ENCODE results near the gene SPAG16. TPM values are rescaled to one million over a fixed set of nuclear protein-coding genes. Genes with fewer than 3 reads are reported as not detected.

Gene SPAG16
- total and polyA plus RNA-seq, 2 donors (not counting 1 experiment from before 2014, with no cell fraction given) = 3.4 to 8.6 TPM

DNA sequence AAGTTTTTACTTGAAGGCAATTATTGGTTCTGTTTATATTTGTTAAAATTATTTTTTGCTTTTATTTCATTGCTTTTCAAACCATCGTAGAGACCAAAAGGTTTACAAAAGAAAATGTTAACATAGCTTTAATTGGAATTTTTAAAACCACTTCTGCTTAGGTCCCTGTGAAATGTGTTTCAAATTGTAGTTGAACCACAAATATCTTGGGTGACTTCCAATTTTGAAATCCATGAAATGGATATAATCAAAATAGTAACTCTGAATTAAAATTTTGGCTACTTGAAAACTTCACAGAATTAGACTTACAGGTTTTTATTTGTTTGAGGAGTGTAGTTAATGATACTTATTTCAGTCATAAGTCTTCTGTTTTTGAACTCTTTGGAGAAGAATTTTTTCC, 3.1 kb upstream of the SPAG16 start:
- Histone ChIP-seq H3K9me3 (ENCODE audit: control extremely low read depth in 1 of 3, control insufficient read depth in 2 of 3, insufficient read depth in 1 of 3, low read length in 2 of 3) (peaks cover 0 to 7% (median 0%) of the 10 kb centered on the region in 3 donors), H3K79me2 (ENCODE audit: control insufficient read depth, insufficient read depth, low read length) (no peaks in the 10 kb centered on the region), H3K9ac (ENCODE audit: low read length) (no peak overlapping the region), H3K27me3 (replicated peaks in 1 of 4; ENCODE audit: control extremely low read depth in 1 of 4, control insufficient read depth in 3 of 4, insufficient read depth in 4 of 4, low read length in 3 of 4) (no peaks in the 10 kb centered on the region), H3K27ac (ENCODE audit: low read length in 2 of 2) (no peak overlapping the region), H3K4me3 (ENCODE audit: control extremely low read depth in 1 of 5, extremely low read depth in 1 of 5, insufficient read depth in 1 of 5, low read depth in 2 of 5, low read length in 4 of 5) (no peak overlapping the region), H4K20me1 (ENCODE audit: control insufficient read depth, insufficient read depth, low read length, poor library complexity, severe bottlenecking) (no peaks in the 10 kb centered on the region), H2AFZ (ENCODE audit: insufficient read depth, low read depth, low read length, poor library complexity, severe bottlenecking) (no peak overlapping the region), H3K4me1 (ENCODE audit: control insufficient read depth in 2 of 2, insufficient read depth in 2 of 2, low read length in 2 of 2) (peaks cover 11 to 13% of the 10 kb centered on the region in 2 donors), H3K36me3 (replicated peaks in 1 of 2; ENCODE audit: control extremely low read depth in 1 of 2, control insufficient read depth in 1 of 2, extremely low read depth in 1 of 2, insufficient read depth in 2 of 2, low read length in 1 of 2) (no peaks in the 10 kb centered on the region), H3K4me2 (replicated peaks; ENCODE audit: low read depth, low read length, poor library complexity, severe bottlenecking) (no peak overlapping the region)
- DNase-seq = no peak
- no peak for ATAC-seq (ENCODE audit: low read depth)
- Mint-ChIP-seq H3K4me1 (peaks cover 29% of the 10 kb centered on the region), H3K27me3 (peaks cover 14% of the 10 kb centered on the region), H3K4me3 (no peak overlapping the region), H3K27ac (no peak overlapping the region), H3K9me3 (ENCODE audit: insufficient read depth) (no peaks in the 10 kb centered on the region)
- CTCF ChIA-PET = no interaction called here
- TF ChIP-seq, protein P1, sequence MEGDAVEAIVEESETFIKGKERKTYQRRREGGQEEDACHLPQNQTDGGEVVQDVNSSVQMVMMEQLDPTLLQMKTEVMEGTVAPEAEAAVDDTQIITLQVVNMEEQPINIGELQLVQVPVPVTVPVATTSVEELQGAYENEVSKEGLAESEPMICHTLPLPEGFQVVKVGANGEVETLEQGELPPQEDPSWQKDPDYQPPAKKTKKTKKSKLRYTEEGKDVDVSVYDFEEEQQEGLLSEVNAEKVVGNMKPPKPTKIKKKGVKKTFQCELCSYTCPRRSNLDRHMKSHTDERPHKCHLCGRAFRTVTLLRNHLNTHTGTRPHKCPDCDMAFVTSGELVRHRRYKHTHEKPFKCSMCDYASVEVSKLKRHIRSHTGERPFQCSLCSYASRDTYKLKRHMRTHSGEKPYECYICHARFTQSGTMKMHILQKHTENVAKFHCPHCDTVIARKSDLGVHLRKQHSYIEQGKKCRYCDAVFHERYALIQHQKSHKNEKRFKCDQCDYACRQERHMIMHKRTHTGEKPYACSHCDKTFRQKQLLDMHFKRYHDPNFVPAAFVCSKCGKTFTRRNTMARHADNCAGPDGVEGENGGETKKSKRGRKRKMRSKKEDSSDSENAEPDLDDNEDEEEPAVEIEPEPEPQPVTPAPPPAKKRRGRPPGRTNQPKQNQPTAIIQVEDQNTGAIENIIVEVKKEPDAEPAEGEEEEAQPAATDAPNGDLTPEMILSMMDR (IDR thresholded peaks at IDR 0.05) = no peak
- TF ChIP-seq EZH2 (IDR thresholded peaks at IDR 0.05; ENCODE audit: borderline replicate concordance, insufficient read depth, low read depth, low read length, poor library complexity, severe bottlenecking) = no peak
- POLR2A ChIA-PET = no interaction called here
- intact Hi-C loops (cut with micrococcal nuclease) = no loop called here
- WGBS (ENCODE audit: insufficient coverage) = no CpG with 5 or more reads among the region's 1 CpG

GRCh38 chr2:213285404-213285803, 1.1 kb downstream of the SPAG16 start:
- ChIA-PET POLR2A (no interaction called here), CTCF (no interaction called here)
- H3K27ac ChIP-seq (ENCODE audit: low read length in 2 of 2) = no peak overlapping the region
- H3K4me1 ChIP-seq (ENCODE audit: control insufficient read depth in 2 of 2, insufficient read depth in 2 of 2, low read length in 2 of 2) = peaks cover 11 to 13% of the 10 kb centered on the region in 2 donors
- H3K79me2 ChIP-seq (ENCODE audit: control insufficient read depth, insufficient read depth, low read length) = no peaks in the 10 kb centered on the region
- Mint-ChIP-seq H3K4me1 (peaks cover 32% of the 10 kb centered on the region), H3K9me3 (ENCODE audit: insufficient read depth) (no peaks in the 10 kb centered on the region), H3K27ac (no peak overlapping the region), H3K4me3 (peak overlapping the region; percentile 100), H3K27me3 (no peaks in the 10 kb centered on the region)
- H3K9ac ChIP-seq (ENCODE audit: low read length) = no peak overlapping the region
- H3K27me3 ChIP-seq (replicated peaks in 1 of 4; ENCODE audit: control extremely low read depth in 1 of 4, control insufficient read depth in 3 of 4, insufficient read depth in 4 of 4, low read length in 3 of 4) = no peaks in the 10 kb centered on the region
- no peak overlapping the region for H3K4me2 ChIP-seq (replicated peaks; ENCODE audit: low read depth, low read length, poor library complexity, severe bottlenecking)
- TF ChIP-seq, protein P1 (IDR thresholded peaks at IDR 0.05) = no peak
- no peak for TF ChIP-seq EZH2 (IDR thresholded peaks at IDR 0.05; ENCODE audit: borderline replicate concordance, insufficient read depth, low read depth, low read length, poor library complexity, severe bottlenecking)
- no peaks in the 10 kb centered on the region for H3K36me3 ChIP-seq (replicated peaks in 1 of 2; ENCODE audit: control extremely low read depth in 1 of 2, control insufficient read depth in 1 of 2, extremely low read depth in 1 of 2, insufficient read depth in 2 of 2, low read length in 1 of 2)
- DNase-seq (no peak), ATAC-seq (ENCODE audit: low read depth) (no peak)
- peak overlapping the region; percentile 96 for H2AFZ ChIP-seq (ENCODE audit: insufficient read depth, low read depth, low read length, poor library complexity, severe bottlenecking)
- intact Hi-C loops (cut with micrococcal nuclease) = loop anchor here (2.0 kb wide), 1 partner anchor 53 kb away; no protein-coding TSS in a partner anchor
- no peaks in the 10 kb centered on the region for H3K9me3 ChIP-seq (ENCODE audit: control extremely low read depth in 1 of 3, control insufficient read depth in 2 of 3, insufficient read depth in 1 of 3, low read length in 2 of 3)
- H3K4me3 ChIP-seq (ENCODE audit: control extremely low read depth in 1 of 5, extremely low read depth in 1 of 5, insufficient read depth in 1 of 5, low read depth in 2 of 5, low read length in 4 of 5) = no peak overlapping the region
- WGBS (ENCODE audit: insufficient coverage) = no CpG with 5 or more reads among the region's 5 CpGs
- no peaks in the 10 kb centered on the region for H4K20me1 ChIP-seq (ENCODE audit: control insufficient read depth, insufficient read depth, low read length, poor library complexity, severe bottlenecking)

Measured in B cell (primary cell).